Activated B cell treated with CpG ODN at 0.5 μM for 24 hours (primary cell): ENCODE measurements around the gene GJC2. TPM values are rescaled to one million over a fixed set of nuclear protein-coding genes. Genes with fewer than 3 reads are reported as not detected.
A peak's percentile ranks its signal among the peaks of the same experiment; 100 is the strongest.

Experiments
- ATAC-seq: fragments of 200-7000 bp; cut with Tn5 transposase; one replicate; pipeline ENCODE4 v1.10.0; 2021; ENCODE audit warnings: low read depth, mild to moderate bottlenecking, moderate library complexity
- CTCF ChIA-PET: fragments of 350-600 bp; sonication (Branson Sonifier 250); formaldehyde crosslinking; loops from one replicate; lab custom pipeline; 2021; ENCODE audit warnings: antibody characterized with exemption; lab: Charles Lee
- POLR2A ChIA-PET: fragments of 350-600 bp; sonication (Branson Sonifier 250); formaldehyde crosslinking; loops from one replicate; lab custom pipeline; 2021; ENCODE audit warnings: antibody characterized with exemption; lab: Charles Lee
- DNase-seq: peaks from one replicate; pipeline ENCODE4 v3.0.0; 2022
- H3K27ac Mint-ChIP-seq: one replicate; pipeline ENCODE4 v1.8.0; 2020; ENCODE audit warnings: mixed read lengths
- H3K27me3 Mint-ChIP-seq: one replicate; pipeline ENCODE4 v1.8.0; 2021; ENCODE audit warnings: mixed read lengths
- H3K36me3 Mint-ChIP-seq: one replicate; pipeline ENCODE4 v1.8.0; 2021; ENCODE audit warnings: low read depth, mixed read lengths
- H3K4me1 Mint-ChIP-seq: one replicate; pipeline ENCODE4 v1.8.0; 2021; ENCODE audit warnings: mixed read lengths
- H3K4me3 Mint-ChIP-seq: one replicate; pipeline ENCODE4 v1.8.0; 2020; ENCODE audit warnings: mild to moderate bottlenecking, mixed read lengths
- H3K9me3 Mint-ChIP-seq: one replicate; pipeline ENCODE4 v1.8.0; 2020; ENCODE audit warnings: mixed read lengths
- intact Hi-C: fragments of 100-400 bp; cut with micrococcal nuclease; formaldehyde crosslinking; loops from one replicate; pipeline ENCODE4 v1.15.1; 2024
- total RNA-seq: library from RNA; stranded (reverse); gene quantifications from 2 replicates; pipeline ENCODE4 v1.2.3, GENCODE V29; 2022
- TF ChIP-seq, protein P1 (sequence below): fragments of 200-600 bp; IDR thresholded peaks from one replicate; pipeline ENCODE4 v1.8.0; 2022; ENCODE audit warnings: antibody characterized with exemption, mild to moderate bottlenecking

The GJC2 gene
- total RNA-seq, 1 donor from 2014 or later = 0.35 TPM

DNA sequence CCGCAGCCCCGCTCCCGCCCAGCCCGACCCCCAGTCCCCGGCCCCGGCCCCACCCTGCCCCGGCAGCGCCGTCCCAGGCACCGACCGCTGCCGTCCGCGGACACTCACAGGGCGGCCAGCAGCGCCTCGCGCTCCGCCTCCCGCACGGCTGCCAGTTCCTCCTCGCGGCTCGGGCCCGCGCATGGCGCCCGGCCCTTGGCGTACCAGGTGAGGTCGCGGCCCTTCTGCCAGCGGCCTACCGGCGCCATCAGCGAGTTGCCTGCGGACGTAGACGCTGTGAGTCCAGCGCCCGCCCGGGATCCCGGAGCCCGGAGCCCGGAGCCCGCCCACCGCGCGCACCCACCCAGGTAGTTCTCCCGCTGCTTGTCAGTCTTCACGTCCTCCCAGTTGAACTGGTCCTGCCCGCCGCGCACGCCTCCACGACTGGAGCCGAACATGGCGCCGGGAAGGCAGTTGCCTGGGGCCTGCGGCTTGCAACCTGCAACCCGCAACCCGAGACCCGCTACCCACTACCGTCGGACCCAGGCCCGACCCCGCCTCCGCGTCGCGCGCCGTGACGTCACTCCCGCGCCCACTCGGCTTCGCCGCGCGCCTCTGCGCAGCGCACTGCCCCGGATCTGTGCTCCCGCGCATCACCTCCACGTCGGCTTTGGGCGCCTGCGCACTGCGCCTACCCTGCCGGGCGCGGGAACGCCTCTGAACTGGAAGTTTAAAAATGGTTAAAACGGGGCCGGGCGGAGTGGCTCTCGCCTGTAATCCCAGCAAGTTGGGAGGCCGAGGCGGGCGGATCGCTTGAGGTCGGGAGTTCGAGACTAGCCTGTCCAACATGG is 46.7 kb upstream of the GJC2 start, which contains the start of gene C1orf35:
Gene C1orf35 (minus strand): TSS at position 535 of the 830 bp plus-strand sequence. CDS start 98 bp downstream, at position 437.
- Mint-ChIP-seq H3K4me1 (peaks cover 30% of the 10 kb centered on the region), H3K4me3 (peak within 1 kb of the TSS; percentile 94), H3K27me3 (no peaks in the 10 kb centered on the region), H3K27ac (peak within 1 kb of the TSS; percentile 86), H3K9me3 (no peaks in the 10 kb centered on the region), H3K36me3 (peaks cover 52% of the 10 kb centered on the region)
- intact Hi-C loops = loop anchor here (1.0 to 10.0 kb wide), 6 partner anchors 13 to 558 kb away; partner anchors contain the start of genes ARF1, GUK1, IBA57 and WNT3A
- DNase-seq (peak; percentile 90), ATAC-seq (peak; percentile 87)
- TF ChIP-seq, protein P1, sequence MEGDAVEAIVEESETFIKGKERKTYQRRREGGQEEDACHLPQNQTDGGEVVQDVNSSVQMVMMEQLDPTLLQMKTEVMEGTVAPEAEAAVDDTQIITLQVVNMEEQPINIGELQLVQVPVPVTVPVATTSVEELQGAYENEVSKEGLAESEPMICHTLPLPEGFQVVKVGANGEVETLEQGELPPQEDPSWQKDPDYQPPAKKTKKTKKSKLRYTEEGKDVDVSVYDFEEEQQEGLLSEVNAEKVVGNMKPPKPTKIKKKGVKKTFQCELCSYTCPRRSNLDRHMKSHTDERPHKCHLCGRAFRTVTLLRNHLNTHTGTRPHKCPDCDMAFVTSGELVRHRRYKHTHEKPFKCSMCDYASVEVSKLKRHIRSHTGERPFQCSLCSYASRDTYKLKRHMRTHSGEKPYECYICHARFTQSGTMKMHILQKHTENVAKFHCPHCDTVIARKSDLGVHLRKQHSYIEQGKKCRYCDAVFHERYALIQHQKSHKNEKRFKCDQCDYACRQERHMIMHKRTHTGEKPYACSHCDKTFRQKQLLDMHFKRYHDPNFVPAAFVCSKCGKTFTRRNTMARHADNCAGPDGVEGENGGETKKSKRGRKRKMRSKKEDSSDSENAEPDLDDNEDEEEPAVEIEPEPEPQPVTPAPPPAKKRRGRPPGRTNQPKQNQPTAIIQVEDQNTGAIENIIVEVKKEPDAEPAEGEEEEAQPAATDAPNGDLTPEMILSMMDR = no peak
- POLR2A ChIA-PET = no interaction called here
- CTCF ChIA-PET = no interaction called here

DNA sequence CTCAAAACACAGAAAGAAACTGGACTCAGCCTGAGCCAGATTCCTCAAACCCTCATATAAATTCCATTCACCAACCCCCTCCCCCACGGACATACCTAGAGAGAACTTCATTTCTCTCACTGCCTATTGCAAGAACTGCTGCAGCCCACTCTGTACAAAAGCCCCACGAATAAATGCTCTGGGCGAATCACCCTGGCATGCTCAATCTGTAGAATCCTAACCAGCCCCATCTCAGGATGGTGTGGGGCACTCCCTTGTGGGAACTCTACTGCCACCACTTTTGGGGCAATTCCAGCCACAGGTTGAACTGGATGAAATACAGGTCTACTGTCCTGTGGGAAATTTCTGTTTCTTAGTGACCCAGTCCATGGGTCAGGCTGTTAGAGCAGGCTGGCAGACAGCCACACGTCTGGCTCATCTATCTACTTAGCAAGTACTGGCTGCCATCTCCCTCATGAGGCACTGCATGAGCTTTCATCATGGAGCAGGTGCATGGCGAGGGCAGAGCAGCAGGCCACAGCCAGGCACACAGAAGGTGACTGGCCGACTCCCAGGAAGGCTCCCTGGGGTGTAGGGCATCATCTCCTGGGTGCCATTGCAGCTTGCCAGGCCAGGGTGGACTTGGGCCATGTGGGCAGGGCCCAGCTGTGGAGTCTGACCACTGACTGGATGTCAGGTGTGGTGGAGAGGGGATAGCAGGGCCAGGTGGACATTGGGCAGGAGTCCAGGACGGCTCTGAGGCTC is 45.0 kb upstream of the GJC2 start:
- peak overlapping the region; percentile 35 for H3K27ac Mint-ChIP-seq
- peak overlapping the region; percentile 48 for H3K4me3 Mint-ChIP-seq
- H3K27me3 Mint-ChIP-seq = no peaks in the 10 kb centered on the region
- intact Hi-C loops = loop anchor here (10.0 kb wide), 2 partner anchors 100 to 560 kb away; partner anchors contain the start of gene WNT3A
- POLR2A ChIA-PET = interaction anchor here (0.5 to 1.3 kb wide), 3 partner anchors 14 to 33 kb away, joined by 3 read pairs; partner anchors contain the start of gene ARF1
- CTCF ChIA-PET = no interaction called here
- peaks cover 38% of the 10 kb centered on the region for H3K4me1 Mint-ChIP-seq
- DNase-seq = no peak
- H3K9me3 Mint-ChIP-seq = no peaks in the 10 kb centered on the region
- TF ChIP-seq, protein P1 = no peak
- peaks cover 42% of the 10 kb centered on the region for H3K36me3 Mint-ChIP-seq
- ATAC-seq = no peak

DNA sequence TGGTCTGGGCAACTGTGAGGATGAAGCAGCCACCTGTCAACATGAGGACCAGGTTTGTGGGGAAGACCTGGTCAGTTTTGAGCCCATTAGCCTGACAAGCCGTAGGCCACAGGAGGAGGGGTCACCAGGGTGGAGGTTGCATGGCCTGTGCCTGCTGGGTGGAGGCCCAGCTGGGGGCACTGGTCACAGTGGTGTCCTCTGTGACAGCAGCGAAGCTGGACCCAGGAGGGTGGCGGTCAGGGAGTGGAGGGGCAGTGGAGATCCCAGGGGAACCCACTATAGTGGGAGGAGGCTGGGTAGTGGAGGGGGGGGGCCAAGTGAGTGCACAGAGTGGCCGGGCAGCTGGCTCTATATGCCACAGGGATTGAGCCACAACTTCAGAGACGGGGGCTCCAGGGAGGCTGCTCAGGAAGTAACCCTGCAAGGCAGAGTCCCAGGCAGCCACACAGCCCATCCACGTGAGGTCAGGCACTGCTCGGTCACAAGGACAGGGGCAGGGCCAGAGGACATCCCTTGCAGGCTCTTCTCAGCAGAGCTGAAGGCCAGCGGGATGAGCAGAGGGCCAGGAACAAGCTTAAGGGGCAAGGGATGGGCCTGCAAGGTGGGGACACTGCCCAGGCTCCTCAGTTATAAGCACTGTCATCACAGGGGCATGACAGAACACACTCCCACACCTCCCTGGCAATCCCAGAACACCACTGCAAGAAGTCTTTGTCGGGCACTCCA is 44.3 kb upstream of the GJC2 start:
- intact Hi-C loops = loop anchor here (10.0 kb wide), 2 partner anchors 101 to 561 kb away; partner anchors contain the start of gene WNT3A
- H3K4me1 Mint-ChIP-seq = peaks cover 44% of the 10 kb centered on the region
- no peak for ATAC-seq
- no peak overlapping the region for H3K4me3 Mint-ChIP-seq
- TF ChIP-seq, protein P1 = no peak
- H3K9me3 Mint-ChIP-seq = no peaks in the 10 kb centered on the region
- no peak overlapping the region for H3K27ac Mint-ChIP-seq
- ChIA-PET CTCF (no interaction called here), POLR2A (interaction anchor here (0.9 to 1.3 kb wide), 2 partner anchors 23 to 33 kb away, joined by 3 read pairs; partner anchors contain the start of gene ARF1)
- no peaks in the 10 kb centered on the region for H3K27me3 Mint-ChIP-seq
- peaks cover 34% of the 10 kb centered on the region for H3K36me3 Mint-ChIP-seq
- no peak for DNase-seq

DNA sequence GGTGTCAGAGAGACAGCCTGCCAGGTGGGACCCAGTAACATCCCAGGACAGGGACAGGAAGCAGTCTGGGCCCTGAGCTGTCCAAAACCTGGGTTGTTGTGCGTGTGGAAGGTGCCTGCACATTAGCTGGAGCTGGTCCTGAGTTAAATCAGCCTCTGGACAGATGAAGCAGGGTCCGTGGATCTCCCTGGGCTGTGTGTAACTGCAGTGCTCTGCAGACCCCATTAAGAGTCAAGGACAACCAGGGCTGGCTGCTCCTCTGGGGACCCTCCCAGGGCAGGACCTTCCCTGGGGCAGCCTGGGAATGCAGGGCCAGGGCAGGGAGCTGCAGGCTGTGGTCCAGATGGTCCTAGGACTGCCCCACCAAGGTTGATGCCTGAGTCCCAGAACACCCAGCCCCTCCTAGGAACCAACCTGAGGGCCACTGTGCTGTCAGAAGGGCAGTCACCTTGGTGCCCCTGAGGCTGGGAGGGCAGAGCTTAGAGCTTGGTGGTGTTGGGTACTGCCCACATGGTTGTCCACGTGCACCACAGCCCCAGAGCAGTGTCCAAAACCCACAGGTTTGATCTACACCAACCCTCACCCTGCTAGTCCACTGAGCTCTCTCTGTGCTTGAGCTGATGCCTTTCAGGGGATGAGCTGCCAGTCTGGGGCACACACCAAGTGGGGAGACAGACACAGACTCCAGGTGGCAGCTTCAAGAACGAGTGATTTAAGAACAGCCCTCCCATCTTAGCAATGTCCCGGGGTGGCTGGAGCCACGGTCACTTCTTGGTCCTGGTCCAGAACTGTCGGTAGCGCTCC is 43.5 kb upstream of the GJC2 start:
- POLR2A ChIA-PET = interaction anchor here (0.7 to 1.5 kb wide), 4 partner anchors 15 to 59 kb away, joined by 3 to 5 read pairs (median 3); partner anchors contain the start of genes ARF1 and IBA57
- DNase-seq (no peak), ATAC-seq (no peak)
- TF ChIP-seq, protein P1 = no peak
- peaks cover 29% of the 10 kb centered on the region for H3K36me3 Mint-ChIP-seq
- H3K4me3 Mint-ChIP-seq = peak overlapping the region; percentile 30
- CTCF ChIA-PET = no interaction called here
- H3K4me1 Mint-ChIP-seq = peaks cover 42% of the 10 kb centered on the region
- no peaks in the 10 kb centered on the region for H3K27me3 Mint-ChIP-seq
- intact Hi-C loops = loop anchor here (10.0 kb wide), 2 partner anchors 101 to 561 kb away; partner anchors contain the start of gene WNT3A
- H3K27ac Mint-ChIP-seq = no peak overlapping the region
- H3K9me3 Mint-ChIP-seq = no peaks in the 10 kb centered on the region
